Left colon (tissue), 2 donors: Measurements from ENCODE around the gene KANK4. TPM values are rescaled to one million over a fixed set of nuclear protein-coding genes. Genes with fewer than 3 reads are reported as not detected.

ENCODE experiments used
- ATAC-seq: fragments of 200-7000 bp; cut with Tn5 transposase; one replicate; pipeline ENCODE4 v1.9.1; 2020; ENCODE audit warnings: mild to moderate bottlenecking, moderate library complexity
- DNase-seq, 2 donors: peaks; one replicate each; pipeline ENCODE4 v3.0.0-alpha.2; 2020
- intact Hi-C, 2 donors: fragments of 100-400 bp; cut with DNase I in 1 of 2; cut with micrococcal nuclease in 1 of 2; formaldehyde crosslinking; loops; one replicate each; pipeline versions ENCODE4 v1.11.2 to v1.14.0; 2022; cut with DNase I, micrococcal nuclease
- long read RNA-seq: library from polyadenylated mRNA; unstranded; transcript quantifications from one replicate; pipeline ENCODE4 v2.0.0, GENCODE V29; 2021
- total RNA-seq, 2 donors: library from RNA; stranded (reverse); fragmentation: NEBNext Ultra II Directional; extraction: Animal tissue kit (Norgen Biotek cat#: 25700); gene quantifications; one replicate each; pipeline ENCODE4 v1.2.1, GENCODE V29; 2021
- donor health status: DM: no; HTN: no; CAD: no.
- donor health status: DM: yes; HTN: yes; CAD: no.

KANK4 gene
- 1 to 10 TPM in 1 of 2 donors, under 1 TPM in 1; 0.50 to 2.8 TPM for total RNA-seq
- long read RNA-seq, full-length matches to known transcripts: 1 of 8 reads
- long read RNA-seq, partial matches to known transcripts: 3 of 8 reads
- long read RNA-seq, other reads (novel, unspliced or antisense): 4 of 8 reads

DNA sequence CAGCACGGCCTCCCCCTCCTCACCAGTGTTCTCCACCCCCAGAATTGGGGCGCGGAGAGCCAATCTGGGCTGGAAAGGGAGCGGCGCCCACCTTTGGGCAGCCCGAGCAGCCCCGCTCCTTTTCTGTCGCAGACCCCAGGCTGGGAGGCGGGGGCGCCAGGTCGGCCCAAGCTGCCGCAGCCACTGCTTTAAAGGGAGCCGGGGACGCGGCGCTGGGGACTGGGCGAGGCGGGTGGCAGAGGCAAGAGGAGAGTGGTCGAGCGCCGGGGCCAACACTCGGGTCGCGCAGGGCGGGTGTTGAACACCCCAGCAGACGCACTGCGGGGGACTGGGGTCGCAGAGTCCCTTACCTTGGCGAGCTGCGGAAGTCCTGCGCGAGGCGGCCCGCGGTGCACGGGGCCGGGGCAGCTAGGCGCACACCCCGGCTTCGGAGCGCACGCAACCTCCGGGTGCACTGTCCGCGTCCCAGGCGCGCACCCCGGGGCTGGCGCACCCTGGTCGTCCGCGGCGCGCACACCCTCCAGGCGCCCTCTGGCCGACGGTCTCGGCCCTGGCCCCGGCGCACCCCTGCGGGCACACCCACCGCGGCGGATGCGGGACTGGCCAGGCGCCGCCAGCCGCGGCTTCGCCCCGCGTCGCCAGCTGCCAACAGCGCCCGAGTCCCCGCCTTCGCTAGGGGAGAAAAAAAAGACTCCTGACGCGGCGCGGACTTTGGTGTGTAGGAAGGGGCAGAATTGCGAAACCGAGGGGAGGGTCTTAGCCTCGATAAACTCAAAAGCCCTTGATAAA lies at the start of gene KANK4:
KANK4 (minus strand) TSS at position 679 of the 789 bp plus-strand sequence. CDS start 37,870 bp downstream, outside the sequence.
- intact Hi-C loops: no loop called here
- ATAC-seq: peak; percentile 97
- peak in 1 of 2 donors; percentile 41 for DNase-seq

DNA sequence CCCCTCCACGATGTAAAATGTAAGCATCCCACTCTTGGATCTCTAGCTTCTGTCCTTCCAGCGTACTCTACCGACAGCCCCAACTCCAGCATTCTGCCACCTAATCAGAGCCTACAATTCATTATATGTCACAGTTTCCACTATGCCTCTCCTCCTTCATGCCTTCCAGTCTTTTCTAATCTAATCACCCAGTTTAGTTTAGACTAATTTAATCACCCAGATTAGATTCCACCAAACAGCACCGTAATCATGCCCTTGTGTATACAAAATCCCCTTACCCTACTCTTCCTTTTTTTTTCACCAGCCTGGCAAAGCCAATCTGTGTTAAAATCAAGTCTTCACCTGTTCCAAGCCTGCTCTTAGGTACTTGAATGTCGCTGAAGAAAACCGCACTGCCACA lies 49.8 kb upstream of the KANK4 start:
- intact Hi-C loops: no loop called here
- DNase-seq: no peak
- ATAC-seq: no peak

DNA sequence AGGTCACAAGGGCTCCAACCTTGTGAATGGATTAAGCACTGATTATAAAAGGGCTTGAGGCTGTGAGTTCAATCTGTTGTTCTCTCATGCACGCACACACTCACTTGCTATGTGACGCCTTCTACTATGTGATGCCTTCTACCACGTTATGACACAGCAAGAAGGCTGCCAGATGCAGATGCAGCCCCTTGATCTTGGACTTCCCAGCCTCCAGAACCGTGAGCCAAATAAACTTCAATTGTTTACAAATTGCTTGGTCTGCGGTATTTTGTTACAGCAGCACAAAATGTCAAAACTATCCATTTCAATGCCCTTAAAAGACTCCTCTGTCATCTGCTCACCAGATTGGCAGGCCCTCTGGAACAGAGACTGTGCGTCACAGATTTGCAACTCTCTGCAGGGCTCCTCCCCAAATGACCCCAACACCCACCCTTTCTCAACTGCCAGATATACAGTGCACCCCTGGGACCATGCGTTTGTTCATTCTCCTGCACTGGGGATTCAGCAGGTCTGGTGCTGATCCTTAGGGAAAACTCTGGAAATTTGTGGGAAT lies 47.8 kb upstream of the KANK4 start:
- ATAC-seq (no peak), DNase-seq (no peak)
- intact Hi-C loops: no loop called here

DNA sequence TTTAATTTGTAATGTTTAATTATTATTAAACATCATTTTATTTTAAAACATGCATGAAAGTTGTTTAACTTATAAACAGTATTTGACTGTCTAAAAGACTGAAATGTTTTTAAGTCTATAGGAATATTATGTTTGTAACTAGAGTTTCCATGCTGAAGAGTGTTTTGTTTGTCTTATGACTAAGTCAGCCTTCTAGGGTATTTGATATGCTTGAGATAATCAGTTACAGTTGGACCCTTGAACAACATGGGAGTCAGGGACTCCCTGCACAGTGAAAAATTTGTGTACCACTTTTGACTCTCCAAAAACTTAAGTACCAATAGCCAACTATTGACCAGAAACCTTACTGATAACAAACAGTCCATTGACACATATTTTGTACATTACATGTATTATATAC lies 45.5 kb upstream of the KANK4 start:
- DNase-seq (no peak), ATAC-seq (no peak)
- intact Hi-C loops: no loop called here

DNA sequence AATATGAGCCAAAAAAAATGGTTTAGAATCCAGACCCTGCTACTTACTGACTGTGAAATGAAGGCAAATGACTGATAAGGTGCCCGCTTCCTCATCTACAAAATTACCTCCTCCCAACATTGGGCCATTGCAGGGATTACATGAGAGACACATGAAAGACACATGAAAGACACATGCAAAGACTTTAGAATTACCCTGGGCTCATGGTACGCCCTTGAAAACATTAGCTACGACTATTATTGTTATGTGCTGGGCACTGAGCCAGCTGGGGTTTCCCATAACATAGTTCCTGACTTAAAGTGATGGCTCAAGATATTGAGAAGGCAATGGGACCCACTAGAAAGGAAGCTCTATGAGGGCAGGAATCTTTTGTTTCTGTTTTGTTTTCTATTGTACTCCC lies 43.7 kb upstream of the KANK4 start:
- ATAC-seq (no peak), DNase-seq (no peak)
- intact Hi-C loops: no loop called here

DNA sequence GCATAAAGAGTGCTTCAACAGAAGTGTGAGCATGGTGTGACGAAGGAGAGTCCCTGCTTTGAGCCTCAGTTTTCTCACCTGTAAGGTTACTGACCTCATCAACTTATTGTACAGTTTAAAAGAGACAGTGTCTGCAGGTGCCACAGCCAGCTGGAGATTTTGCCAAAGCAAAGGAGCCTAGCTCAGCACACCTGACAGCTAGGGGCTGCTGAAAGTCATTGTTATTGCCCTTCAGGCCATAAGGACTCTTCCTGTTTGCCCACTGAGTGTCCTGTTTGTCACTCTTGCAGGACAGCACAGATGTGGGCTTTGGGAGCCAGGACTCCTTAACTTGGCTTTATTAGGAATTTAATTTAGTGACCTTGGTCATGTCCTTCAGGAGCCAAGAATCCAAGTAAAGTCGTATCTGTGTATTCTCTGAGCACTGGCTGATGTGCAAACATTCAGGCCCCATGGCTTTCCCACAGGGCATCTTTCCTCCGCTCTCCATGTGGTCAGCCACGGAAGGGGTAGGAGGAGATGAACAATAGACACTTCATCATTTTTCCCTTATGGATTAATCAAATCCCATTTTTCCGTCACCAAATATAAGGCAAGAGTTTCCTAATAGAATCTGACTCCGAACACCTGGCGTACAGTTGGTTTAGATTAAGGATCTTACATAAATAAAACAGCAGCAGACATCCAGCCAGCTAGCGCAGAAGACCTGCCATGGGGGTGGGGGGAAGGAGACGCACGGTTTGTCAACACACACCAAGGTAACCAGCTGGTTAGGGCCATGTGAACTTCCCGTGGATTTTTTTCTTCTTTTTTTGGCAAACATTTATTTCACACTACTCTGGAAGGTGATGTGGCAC lies 43.1 kb upstream of the KANK4 start:
- intact Hi-C loops: no loop called here
- no peak for ATAC-seq
- DNase-seq: no peak

DNA sequence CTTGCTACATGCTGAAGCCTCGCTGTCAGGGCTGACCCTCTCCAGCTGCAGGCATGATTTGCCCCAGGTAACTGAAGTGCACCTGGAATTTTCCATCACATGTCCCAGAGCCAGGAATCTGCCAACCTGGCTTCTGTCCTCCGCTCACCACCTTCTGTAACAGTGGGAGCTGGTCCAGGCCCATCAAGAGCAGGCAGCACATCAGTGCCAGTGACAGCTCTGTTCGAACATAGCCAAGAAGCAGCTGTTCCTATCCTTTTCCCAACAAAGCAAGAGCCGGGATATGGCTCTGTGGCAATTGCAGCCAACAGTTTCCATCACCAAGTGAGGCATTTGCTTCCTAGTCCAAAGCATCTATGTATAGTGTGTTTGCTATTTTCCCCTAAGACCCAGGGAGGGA lies 42.2 kb upstream of the KANK4 start:
- no peak for DNase-seq
- intact Hi-C loops: no loop called here

DNA sequence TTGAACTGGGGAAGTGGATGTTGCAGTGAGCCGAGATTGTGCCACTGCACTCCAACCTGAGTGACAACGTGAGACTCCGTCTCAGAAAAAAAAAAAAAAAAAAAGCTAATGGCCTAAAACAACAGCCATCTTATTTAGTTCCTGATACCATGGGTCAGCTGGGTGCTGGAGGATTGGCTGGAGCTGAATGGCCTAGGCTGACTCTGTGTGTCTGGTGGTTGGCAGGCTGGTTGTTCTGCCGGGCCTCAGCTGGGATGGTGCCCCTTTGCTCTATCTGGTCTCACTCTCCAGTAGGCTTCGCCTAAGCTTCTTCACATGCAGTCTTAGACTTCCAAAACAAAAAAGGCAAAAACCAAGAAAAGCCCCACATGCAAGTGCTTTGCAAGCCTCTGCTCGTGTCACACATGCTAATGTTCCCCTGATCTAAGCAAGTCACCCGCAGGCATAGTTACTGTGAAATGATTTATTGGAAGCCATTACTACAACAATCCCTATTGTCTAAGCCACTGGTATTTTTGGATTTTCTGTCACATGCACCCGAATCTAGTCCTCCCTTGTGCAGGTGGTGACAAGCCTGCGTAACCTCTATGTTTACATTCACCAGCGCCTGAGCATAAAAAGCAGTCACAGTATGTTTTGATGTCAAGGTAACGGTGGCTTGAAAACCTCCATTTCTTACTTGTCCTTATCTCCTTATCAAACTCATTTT lies 39.6 kb upstream of the KANK4 start:
- DNase-seq (no peak), ATAC-seq (no peak)
- intact Hi-C loops: no loop called here

More for the DNA sequence above, 42.2 kb upstream of the KANK4 start:
- ATAC-seq: no peak

DNA sequence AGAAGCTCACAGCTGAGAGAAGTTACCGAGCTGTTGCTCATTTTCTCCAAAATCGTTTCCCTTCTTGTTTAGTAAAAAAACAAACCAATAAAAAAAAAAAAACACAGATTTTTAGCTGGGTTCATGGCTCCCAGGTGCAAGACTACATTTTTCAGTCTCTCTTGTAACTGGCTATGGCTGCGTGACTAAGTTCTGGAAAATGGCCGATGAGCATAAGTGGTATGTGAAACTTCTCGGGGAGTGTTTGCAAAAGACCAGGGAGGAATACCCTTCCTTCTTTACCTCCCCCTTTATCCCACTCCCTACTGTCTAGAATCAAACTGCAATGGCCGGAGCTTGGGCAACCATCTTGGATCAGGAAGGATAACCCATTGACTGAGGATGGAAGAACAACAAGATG lies 38.7 kb upstream of the KANK4 start:
- ATAC-seq (no peak), DNase-seq (no peak)
- intact Hi-C loops: no loop called here

DNA sequence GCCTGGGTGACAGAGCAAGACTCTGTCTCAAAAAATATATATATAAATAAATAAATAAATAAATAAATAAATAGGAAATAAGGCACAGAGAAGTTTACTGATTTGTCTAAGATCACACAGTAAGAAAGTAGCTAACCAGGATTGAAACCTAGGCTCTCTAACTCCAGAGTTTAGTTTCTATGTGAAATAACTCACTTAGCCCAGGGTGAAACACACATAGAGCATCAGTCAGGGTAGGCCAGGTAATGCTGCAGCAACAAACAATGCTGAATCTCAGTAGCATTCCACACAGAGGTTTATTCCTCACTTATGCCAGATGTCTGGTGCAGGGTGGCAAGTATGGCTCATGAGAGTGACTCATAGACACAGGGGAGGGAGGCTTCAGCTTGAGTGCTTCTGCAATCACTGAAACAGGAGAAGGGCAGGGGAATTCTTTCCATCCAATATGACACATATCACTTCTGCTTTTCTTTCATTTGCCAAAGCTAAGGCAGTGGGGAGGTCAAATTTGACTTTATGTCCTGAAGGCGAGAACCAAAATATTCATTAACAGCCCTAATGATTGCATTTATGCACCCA lies 37.1 kb upstream of the KANK4 start:
- intact Hi-C loops: no loop called here
- ATAC-seq: no peak

DNA sequence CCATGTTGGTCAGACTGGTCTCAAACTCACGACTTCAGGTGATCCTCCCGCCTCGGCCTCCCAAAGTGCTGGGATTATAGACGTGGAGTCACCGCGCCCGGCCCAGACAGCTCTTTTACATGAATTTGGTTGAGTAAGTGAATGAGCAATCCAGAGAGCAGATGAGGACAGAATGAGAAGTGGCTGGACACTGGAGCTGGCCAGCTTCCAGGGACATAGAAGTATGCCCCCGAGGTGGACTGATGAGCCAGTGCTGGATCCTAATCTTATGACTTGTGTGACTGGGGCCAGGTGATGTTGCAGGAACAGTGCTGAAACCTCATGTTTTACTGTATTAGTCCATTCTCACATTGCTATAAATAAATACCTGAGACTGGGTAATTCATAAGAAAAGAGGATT lies 35.9 kb upstream of the KANK4 start:
- intact Hi-C loops: no loop called here
- ATAC-seq: no peak
- no peak for DNase-seq

More for the DNA sequence above, 37.1 kb upstream of the KANK4 start:
- DNase-seq: no peak

DNA sequence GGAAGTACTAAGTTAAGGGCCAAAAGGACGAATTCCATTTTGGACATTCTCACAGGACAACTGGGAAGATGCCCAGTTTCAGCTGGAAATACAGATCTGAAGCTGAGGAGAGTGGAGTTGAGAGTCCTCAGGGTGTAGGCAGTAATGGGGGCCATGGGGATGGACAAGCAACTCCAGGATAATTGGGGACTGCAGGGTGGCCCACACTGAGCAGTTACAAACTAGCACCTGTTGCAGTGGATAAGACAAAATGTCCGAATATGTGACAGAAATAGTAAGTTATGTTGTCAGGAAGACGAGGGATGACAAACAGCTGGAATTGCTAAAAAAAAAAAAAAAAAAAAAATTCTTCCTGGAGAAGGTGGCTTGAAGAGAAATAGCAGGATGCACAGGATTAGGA lies 34.6 kb upstream of the KANK4 start:
- intact Hi-C loops: no loop called here
- ATAC-seq: no peak
- no peak for DNase-seq

DNA sequence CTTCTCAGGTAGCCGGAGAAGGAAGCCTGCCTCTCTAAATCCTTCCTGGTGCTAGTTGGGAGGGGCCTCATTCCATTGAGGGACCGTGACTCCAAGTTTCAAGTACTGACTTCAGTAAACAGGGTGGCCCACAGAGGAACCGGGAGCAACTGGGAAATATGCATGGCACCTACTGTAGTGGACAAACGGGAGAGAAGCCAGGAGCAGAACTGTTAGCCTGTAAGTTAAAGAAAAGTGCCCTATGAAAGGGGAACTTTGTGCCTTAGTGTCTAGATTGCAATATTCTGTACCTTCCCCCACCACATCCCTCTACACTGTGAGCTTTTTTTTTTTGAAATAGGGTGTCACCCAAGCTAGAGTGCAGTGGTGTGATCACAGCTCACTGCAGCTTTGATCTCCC lies 33.2 kb upstream of the KANK4 start:
- intact Hi-C loops: no loop called here
- ATAC-seq (no peak), DNase-seq (no peak)

DNA sequence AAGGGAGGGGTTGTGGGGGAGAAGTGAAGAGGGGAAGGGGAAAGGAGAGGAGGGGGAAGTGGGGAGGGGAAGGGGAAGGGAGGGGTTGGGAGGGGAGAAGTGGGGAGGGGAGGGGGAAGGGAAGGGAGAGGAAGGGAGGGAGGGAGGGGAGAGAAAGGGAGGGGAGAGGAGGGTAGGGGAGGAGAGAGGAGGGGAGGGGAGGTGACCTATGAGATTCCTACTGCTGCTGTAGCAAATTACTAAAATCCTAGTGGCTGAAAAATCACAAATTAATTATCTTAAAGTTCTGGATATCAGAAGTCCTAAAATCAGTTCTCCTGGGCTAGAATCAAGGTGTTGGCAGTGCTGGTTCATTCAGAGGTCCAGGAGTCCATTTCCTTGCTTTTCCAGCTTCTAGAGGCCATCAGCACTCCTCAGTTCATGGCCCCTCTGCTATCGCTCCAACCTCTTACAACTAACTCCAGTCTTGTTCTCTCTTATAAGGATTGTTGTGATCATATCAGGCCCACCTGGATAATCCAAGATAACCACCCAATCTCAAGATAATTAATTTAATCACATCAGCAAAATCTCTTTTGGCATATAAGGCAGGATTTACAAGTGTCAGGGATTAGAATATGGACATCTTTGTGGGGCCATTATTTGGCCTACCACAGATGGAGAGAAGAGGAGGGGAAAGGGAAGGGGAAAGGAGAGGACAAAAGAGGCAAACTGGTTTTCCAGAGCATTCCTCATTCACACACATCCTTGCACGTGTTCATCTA lies 30.4 kb upstream of the KANK4 start:
- DNase-seq (no peak), ATAC-seq (no peak)
- intact Hi-C loops: no loop called here

DNA sequence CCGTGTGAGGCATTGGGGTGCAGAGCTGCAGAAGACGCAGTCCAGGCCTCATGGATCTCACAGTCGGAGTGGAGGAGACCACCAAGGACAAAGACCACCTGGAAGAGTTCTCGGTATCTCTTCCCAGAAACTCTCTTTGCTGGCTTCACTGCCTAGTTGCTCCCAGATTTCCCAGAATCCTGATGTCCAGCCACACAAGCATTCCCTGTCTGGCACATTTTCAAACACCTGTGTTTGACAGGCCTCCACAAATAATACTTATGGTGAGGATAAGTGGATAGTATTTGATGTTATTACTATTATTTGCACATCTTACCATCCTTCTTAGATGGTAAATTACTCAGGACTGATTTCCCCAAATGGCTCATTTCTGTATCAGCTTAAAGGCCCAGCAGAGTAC lies 27.7 kb upstream of the KANK4 start:
- intact Hi-C loops: no loop called here
- no peak for DNase-seq

DNA sequence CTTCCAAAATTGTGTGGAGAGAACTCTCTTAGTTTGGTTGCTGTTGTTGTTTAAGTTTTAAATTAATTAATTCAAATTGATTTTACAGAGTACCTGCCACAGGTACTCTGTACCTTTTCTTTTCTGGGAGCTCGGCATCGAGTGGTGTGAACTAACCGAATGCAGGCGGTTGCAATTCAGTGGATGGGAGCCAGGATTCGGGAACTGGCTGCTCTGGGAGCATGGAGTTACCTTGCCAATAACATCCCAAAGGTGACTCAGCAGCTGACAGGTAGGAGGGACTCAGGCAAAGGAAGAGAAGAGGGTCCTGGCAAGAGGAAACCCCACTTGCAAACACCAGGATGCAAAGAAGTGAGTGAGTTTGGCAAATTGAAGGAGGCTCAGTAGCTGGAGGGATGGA lies 24.7 kb upstream of the KANK4 start:
- DNase-seq (no peak), ATAC-seq (no peak)
- intact Hi-C loops: no loop called here

More for the DNA sequence above, 27.7 kb upstream of the KANK4 start:
- no peak for ATAC-seq

DNA sequence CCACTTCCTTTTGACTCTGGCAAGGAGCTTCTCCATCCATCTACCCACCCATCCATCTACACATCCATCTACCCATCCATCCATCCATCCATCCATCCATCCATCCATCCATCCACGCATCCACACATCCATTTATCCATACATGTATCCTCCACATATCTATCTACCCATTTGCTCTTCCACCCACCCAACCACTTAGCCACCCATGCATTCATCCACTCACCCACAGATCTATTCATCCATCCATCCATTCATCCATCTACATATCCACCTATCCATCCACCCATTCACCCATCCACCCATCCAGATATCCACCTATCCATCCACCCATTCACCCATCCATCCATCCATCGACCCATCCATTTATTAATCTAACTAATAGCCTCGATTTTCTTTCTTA lies 23.0 kb upstream of the KANK4 start:
- intact Hi-C loops: no loop called here
- DNase-seq (no peak), ATAC-seq (no peak)

DNA sequence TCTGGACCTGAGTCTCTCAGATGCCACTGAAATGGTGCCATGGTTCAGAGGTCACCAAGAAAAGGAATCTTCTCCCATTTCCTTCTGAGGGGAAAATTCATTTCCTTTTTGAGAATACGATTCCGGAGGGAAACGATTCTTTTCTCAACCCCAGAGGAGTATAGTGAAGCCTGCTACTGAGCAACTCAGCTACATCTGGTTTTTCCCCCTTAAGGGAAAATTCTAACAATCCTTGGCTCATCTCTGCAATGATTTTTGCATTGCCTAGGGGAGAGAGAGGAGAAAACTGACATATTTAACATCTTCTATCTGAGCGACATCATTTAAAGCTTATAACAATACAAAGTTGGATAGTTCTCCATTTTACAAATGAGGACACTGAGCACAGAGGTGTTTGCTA lies 22.4 kb upstream of the KANK4 start:
- intact Hi-C loops: no loop called here

More for the DNA sequence above, 22.4 kb upstream of the KANK4 start:
- ATAC-seq (no peak), DNase-seq (no peak)
